T-helper 2 cell (primary cell): Measurements from ENCODE around the gene GRN.
A peak's percentile ranks its signal among the peaks of the same experiment; 100 is the strongest.
"Not testable (repeated sequence)": the region's sequence is repeated elsewhere in the genome, so short reads cannot be mapped to it uniquely, and the experiment has no call there.

Source experiments
- DNase-seq, 5 experiments: peaks; one replicate each; pipeline versions ENCODE4 v3.0.0 to v3.0.0-alpha.2; 2012 to 2022

The GRN gene

DNA sequence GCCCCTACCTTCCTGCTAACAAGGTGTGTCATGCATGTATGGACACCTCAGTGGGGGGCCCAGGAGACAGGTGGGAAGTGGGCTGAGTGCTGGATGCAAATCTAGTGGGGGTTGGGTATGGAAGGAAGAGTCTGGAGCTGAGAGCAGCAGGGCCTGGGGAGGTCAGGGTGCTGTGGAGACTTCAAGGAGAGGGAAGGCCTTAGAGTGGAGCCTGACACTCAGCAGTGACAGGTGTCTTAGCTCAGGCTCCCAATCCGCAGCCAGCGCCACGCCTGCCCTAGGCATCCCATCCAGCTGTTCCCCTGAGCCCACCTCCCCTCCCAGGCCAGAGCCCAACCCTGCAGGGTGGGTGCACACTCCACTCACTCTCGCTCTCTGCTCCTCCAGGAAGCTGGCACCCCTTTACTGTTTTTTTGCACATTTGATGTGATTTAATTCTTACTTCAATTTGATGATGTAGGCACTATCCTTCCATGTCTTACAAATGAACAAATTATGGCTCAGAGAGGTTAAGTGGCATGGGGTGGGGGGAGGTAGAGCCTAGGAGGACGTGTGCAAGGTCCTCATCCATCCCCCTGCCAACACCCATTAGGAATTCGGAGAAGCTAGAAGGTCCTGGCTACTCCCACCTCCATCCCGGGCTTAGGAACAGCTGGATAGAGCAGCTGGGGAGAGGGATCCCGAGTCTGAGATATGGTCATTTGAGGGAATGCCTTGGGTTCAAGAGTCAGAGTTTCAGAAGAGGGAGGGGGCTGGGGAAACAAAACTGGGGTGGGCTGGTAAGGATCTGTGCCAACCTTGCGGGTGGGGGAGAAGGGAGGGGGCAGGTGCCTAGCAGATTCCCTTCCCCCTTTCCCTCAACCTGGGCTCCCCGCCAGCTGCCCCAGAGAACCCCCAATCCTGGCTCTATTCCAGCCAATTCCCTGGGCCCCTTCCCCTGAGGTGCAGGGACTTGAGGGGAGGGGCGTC, 16.5 kb downstream of the GRN start:
- no peak for DNase-seq

DNA sequence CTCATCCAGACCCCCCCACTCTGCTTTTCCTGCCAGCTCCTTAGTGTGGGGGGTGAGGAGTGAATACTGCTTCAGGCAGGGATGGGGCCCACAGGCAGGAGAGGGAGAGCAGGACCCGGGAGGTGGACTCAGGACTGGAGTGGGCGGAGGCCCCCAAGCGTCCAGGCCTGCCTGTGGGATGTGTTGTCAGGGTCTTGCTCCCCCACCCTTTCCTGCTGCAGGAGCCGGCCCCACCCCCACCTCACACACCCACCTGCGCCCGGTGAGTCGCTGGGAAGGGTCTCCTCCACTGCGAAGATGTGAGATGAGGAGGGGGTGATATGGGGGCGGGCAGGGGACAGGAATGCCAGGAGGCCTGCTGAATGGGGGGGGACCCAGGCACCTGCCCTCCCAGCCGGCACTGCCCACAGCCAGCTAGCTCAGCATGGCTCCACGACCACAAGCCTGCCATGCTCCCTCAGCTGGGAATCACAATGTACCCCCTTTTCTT, 17.4 kb downstream of the GRN start:
- DNase-seq = no peak

DNA sequence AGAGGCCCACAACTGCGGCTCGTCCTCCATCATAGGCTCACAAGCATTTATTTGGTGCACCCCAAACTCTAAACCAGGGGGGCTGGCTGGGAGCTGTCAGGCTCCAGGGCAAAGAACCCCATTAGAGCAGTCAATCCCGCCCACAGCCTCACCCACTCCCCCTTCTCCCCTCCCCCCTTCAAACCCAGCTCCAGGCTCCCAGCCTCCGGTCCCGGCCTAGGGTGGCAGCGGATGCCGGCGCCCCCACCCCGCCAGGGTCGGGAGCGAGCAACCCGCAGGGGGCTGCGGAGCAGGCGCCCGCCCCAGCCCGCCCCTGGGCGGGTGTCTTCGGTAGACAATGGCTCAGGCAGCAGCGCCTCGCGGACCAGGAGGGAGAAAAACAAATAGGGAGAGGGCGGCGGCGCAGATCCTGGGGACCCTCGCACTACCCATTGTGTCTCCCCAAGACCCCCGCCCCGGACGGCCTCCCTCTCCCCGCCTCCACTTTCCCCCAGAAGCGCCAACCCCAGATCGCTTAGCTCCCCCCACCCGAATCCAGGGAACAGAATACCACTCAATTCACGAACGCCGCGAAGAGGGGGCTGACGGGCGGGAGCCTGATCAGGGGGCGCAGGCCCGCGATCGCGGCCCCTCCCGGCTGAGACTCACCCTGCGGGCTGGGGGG, 18.0 kb downstream of the GRN start:
- DNase-seq = no peak

DNA sequence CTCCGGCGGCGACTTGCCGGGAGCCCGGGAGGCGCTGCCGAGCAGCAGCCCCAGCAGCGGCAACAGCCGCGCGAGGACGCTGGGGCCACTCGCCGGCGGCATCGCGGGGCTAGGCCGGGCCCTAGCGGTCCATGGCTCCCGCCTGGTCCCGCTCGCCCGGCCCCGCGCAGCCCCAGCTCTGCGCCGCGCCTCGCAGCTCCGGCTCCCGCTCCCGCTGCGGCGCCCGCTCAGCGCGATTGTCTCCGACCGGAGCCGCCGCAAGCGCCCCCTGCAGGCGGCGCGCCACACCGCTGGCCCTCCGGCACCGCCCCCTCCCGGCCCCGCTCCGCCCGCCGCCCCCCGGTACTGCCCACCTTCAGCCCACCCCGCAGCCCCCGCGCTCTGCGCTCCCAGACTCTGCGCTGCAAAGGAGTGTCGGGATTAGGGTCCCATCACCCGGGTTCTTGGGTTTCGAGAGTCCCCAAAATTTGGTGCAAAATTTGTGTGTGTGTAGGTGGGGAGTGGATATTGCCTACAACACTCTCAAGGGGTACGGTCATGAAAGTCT, 18.6 kb downstream of the GRN start, which contains the start of gene FAM171A2:
TSS of gene FAM171A2 (minus strand) at position 241 of the 547 bp plus-strand sequence. CDS start at position 102, 139 bp downstream.
- DNase-seq = peak; percentile 46 to 69 (median 52)

DNA sequence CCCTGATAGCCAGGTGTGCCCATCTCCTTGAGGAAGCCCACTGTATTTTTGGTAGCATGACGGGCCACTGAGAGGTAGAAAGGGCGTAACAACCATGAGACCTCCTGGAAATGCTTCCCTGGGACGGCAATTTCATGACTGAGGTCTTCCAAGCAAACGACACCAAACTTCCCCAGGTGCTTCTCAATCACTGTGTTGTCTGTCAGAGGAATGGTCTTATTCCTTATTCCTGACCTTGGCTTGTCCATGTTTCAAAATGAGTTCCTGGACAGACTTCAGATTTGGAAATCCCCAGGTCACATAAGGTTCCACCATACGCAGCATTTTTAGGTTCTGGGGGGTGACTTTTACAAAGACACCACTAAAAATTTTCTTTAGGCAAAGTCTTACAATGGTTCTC, 19.9 kb downstream of the GRN start:
- DNase-seq = not testable (repeated sequence)

DNA sequence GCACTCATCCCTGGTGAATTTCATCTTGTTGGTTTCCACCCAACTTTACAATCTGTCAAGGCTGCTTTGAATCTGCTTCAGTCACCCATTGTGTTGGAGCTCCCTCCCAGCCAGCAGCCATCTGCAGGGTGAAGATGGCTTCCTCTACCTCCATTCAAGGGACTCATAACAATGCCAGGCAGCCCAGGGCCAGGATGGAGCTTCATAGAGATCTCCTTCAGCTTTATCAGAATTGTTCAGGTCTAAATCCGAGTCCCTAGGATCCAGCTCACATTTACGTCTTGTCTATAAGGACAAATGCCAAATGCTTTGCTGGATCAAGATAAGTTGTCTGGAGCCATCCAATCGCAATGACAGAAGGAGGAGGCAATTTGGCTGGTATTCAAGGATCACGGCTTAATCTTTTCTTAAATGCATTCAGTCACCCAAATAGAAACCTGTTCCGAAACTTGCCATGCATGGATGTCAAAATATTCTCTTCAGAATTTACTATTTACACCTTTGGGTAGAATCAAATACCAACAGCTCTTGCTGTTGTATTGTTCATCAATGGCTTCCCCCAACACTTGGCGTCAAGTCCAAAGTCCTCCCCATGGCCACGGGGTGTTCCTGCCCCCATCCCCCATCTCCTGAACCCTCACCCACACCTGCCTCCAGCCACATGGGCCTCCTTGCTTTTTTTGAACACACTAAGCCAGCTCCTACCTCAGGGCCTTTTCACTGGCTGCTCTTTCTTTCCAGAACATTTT, 22.3 kb downstream of the GRN start:
- DNase-seq = no peak

DNA sequence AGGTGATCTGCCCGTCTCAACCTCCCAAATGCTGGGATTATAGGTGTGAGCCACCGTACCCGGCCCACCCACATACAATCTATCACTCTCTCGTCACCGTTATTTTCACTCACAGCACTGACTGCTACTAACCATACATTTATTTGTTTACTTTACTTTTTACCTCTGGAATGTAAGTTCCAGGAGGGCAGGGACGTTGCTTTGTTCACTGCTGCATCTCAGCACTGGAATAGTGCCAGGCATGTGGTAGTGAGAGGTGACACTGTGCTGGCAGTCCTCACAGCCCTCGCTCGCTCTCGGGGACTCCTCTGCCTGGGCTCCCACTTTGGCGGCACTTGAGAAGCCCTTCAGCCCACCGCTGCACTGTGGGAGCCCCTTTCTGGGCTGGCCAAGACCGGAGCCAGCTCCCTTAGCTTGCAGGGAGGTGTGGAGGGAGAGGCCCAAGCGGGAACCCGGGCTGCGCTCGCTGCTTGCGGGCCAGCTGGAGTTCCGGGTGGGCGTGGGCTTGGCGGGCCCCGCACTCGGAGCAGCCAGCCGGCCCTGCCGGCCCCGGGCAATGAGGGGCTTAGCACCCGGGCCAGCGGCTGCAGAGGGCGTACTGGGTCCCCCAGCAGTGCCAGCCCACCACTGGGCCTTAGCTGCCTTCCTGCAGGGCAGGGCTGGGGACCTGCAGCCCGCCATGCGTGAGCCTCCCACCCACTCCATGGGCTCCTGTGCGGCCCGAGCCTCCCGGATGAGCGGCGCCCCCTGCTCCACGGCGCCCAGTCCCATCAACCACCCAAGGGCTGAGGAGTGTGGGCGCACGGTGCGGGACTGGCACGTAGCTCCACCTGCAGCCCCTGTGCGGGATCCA, 23.5 kb downstream of the GRN start:
- not testable (repeated sequence) for DNase-seq

DNA sequence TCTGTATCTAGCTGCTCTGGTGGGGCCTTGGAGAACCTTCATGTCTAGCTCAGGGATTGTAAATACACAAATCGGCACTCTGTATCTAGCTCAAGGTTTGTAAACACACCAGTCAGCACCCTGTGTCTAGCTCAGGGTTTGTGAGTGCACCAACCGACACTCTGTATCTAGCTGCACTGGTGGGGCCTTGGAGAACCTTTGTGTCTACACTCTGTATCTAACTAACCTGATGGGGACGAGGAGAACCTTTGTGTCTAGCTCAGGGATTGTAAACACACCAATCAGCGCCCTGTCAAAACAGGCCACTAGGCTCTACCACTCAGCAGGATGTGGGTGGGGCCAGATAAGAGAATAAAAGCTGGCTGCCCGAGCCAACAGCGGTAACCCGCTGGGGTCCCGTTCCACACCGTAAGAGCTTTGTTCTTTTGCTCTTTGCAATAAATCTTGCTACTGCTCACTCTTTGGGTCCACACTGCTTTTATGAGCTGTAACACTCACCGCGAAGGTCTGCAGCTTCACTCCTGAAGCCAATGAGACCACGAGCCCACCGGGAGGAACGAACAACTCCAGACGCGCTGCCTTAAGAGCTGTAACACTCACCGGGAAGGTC, 24.4 kb downstream of the GRN start:
- peak in 1 of 5 experiments; percentile 36 for DNase-seq

DNA sequence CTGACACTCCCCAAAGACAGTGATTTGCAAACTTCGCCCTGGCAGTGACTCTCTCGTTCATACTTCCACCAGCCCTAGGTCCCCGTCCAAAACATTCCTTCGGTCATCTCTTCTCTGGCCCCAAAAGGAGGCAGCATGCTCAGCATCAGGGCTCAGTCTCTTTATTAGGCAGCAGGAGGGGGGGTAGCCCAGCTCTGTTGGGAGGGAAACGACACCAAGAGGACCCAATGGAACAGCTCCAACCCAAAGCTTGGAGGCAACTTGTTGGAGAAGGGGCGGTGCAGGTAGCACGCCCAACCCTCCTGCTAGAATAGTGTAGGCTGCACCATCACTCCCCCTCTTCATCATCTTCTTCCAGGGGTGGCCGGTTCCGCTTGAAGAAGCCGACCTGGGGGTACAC, 26.9 kb downstream of the GRN start:
- no peak for DNase-seq

DNA sequence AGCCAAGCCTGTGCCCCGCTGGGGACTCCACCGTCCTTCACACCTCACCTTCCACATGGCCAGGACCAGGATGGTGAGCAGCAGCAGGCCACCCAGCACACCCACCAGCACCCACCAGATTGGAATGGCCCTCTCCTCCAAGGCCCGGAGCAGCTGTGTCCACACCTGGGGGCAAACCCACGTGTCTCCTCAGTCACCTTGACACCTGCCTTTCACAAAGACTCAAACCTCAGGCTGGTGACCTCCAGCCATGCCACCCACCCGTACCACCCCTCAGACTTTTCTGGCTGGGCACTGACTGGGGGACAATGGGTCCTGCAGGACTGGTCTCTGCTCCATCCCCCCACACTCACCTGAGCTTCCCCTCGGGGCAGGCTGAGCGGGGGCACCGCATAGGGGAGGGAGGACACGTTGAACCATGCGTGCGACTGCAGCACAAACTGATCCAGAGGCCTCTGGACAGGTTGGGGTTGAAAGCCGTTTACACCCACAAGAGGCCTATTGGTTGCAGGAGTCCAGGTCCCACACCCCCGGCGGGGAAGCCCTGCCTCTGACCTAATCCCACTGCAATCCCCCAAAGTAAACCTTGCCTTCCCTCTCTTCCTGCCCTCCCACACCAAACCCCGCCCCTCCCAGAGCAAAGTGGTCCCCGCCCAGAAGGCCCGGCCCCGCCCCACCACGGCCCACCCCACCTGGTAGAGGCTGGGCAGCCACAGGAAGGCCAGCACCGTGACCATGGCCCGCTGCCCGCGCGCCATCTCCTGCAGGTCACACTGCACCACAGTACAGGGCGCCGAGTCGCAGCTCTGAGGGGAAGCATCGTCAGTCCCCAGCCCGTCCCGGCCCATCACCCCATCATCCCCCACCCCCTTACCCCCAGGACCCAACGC, 29.4 kb downstream of the GRN start:
- DNase-seq = no peak

DNA sequence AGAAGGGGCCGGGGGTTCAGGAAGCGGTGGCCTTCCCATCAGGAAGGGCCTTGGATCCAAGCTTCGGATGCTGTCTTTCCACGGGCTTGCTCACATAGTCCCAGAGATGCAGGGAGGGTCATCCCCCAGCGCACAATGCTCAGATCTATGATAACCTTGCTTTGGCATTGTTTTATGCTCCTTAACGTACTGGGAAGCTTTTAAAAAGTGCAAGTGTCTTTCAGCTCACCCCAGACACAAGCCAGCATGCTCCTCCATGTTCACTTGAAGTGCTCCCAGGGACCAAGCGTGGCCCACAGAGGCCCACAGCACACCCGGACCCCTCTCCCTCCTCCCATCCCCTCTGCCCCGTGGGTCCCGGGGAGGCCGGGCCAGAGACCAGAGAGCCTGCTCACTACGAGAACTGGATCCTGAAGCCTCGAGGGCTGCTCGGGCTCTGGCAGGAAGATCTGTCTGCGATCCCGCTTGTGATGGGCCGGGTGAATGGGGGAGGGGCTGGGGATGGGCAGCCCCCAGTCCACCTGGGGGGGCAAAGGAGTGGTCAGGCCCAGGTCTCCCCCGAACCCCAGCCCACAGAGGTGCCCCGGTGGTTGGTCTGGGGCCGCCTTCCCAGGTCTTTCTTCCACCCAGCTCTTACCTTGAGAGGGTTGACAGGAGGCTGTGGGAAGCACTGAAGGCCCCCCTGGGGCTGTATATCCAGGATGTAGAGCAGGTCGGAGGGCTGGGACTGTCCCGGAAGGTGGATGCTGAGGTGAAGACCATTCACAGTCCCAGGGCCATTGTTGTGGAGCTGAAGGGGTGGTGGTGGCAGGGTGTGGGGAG, 30.3 kb downstream of the GRN start:
- DNase-seq = no peak

DNA sequence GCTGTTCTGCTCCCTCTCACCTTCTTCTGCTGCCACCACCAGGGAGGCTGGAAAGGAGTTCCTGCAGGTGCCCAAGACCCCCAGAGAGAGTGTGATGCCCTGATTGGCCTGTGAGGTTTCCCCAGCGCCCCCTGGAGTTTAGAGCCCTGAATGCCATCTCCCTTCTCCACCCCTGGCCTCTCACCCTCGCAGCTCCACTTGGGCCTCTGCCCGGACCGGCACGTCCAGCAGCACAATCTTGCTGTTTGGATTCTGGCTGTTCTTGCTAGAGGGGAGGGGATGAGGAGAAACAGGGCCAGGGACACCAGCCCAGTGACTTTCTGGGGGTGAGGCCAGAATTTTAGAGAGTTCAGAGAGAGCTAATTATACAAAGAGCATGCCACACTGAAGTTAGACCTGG, 31.0 kb downstream of the GRN start:
- DNase-seq = no peak

DNA sequence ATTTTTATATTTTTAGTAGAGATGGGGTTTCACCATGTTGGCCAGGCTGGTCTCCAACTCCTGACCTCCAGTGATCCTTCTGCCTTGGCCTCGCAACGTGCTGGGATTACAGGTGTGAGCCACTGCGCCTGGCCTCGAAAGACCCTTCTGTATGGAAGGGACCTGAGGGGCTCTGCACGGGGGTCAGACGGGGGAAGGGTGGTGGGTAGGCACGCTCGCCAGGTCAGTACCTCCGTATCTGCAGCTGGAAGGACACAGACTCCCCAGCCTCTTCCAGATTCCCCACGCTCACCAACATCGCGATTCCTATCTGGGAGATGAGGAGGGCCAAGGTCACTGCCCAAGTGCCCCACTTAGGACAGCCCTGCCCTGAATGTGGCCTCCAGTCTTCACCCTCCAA, 31.7 kb downstream of the GRN start:
- DNase-seq = no peak

DNA sequence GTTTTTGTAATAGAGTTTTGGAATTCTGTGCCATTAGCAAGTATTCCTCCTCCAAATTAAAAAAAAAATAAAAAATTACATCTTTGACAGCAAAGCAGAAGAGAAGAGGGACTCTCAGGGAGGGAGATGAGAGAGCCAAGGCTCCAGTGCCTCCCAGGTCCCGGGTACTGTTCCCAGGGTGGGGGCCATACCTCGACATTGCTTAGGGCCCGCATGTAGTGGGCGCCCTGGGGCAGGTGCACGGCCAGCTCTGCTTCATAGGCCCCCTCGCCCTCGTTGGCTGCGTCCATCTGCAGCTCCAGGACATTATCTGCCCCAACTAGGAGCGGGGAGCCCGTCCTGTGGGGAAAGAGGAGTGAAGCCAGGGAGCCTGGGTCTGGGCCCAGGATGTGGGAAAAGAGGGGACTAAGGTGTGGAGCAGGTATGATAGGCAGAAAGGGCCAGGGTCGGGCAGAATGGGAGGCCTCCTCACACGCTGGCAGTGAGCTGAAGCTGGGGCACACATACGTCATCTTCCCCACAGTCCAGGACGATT, 33.1 kb downstream of the GRN start:
- DNase-seq = no peak

DNA sequence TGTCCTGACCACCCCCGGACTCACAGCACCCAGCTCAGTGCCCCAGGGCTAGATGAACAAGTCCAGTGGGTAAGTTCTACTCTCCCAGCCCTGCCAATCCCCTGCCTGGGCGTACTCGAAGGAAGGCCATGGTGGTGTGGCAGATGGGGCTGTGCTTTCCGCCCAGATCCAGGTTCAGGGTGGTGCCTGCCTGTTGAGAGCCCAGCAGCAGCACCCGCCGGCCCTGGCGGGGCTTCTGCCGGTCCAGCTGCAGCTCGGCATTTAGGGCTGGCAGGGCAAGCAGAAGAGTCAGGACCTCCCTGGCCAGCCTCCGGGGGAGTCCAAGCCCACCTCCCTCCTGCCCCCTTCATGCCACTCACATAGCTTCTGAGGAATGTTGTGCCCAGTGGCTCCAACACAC, 34.8 kb downstream of the GRN start:
- DNase-seq = no peak

DNA sequence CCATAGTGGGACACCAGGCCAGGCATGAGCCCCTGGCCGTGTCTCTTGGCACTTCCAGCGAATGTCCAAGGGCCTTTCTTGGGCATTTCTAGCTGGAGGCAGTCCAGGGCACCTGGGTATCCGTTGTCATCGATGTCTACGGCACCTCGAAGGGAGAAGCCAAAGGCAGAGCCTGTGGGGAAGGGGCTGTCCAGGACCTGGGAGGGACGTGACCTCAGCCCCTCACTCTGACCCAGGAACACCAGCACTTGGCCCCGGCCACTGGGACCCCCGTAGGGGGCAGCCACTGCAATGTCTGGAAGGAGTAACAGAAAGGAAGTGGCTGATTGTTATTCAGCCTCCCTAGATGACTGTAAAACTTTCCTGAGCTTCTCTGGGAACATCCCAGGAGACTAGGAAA, 35.7 kb downstream of the GRN start:
- DNase-seq = no peak

DNA sequence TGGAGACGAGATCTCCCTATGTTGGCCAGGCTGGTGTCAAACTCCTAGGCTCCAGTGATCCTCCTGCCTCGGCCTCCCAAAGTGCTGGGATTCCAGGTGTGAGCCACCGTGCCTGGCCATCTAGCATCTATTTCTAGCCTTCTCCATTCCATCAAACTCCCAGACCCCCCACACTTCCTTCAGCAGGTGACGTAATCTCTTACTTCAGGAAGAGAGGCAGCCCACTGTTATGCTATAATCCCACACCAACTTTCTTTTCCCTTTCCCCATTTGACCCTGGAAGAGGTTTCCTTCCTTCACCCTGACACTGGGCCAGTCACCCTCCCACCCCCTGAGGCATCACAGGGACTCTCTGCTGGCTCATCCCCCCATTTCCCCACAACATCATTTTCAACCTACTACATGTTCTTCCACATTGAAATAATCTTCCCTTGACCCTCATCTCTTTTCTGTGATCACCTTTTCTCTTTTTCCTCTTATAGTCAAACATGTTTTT, 36.8 kb downstream of the GRN start:
- no peak for DNase-seq

DNA sequence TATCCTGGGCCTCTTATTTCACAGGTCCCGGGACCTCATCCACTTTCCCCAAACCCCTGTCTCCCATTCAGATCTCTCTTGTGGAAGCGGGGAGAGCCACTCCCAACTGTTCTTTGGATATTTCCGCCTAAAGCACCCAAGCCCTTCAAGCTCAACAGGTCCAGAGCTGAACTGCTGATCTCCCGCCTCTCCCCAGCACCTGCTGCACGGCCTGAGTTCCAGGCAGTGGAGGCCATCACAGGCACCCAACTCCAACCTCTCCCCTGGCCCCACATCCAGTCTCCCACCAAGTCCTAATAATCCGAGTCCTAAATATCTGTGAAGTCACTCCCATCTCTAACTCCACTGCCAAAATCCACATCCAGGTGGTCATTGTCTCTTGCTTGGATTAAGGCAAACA, 37.8 kb downstream of the GRN start:
- no peak for DNase-seq

DNA sequence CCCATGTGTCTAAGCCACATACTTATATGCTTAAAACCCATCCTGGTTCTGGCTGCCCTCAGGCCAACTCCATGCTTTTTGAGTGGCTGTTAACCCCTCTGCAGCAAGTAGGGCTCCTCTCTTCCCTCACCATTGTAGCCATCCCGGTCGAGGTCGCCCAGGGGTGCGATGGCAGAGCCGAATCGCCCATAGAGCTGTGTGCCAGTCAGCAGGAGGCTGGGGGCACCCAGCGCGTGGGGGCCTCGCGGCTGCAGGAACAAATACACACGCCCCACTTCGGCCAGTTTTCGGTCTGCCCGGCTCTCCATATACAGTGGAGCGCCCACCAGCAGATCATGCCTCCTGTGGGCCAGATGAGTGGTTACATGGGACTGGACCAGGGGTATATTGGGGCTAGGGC, 38.3 kb downstream of the GRN start:
- no peak for DNase-seq
